Measurements from ENCODE around the gene NPAS3. TPM values are rescaled to one million over a fixed set of nuclear protein-coding genes. Genes with fewer than 3 reads are reported as not detected.

NPAS3 gene
- total RNA-seq, 1 donor from 2014 or later: 2.5 TPM

DNA sequence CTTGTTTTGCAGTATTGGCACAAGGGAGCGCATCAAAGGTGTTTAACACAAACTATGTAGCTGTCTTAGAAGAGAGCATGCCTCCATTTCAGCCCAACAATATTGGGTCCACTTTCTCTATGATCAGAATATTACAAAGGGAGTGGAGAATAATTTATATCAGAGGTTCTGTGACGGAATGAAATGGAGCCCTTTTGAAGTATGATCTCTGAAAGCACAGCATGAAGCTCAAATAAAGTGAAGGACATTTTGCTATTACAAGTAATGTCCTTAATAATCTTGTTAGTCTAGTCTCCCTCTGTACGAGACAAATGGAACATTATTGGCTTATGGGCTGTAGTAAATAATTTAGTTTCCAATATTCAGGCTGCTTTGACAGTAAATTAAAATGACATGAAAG lies 302.7 kb downstream of the NPAS3 start:
- H3K36me3 ChIP-seq: no peaks in the 10 kb centered on the region
- no peak overlapping the region for H3K27ac ChIP-seq (replicated peaks)
- no peaks in the 10 kb centered on the region for H3K9me3 ChIP-seq (replicated peaks)
- H3K4me1 ChIP-seq: no peaks in the 10 kb centered on the region
- no peak for DNase-seq
- intact Hi-C loops (cut with micrococcal nuclease): no loop called here
- no peak overlapping the region for H3K4me3 ChIP-seq
- no peaks in the 10 kb centered on the region for H3K27me3 ChIP-seq (ENCODE audit: low read depth)
- TF ChIP-seq, protein P1, sequence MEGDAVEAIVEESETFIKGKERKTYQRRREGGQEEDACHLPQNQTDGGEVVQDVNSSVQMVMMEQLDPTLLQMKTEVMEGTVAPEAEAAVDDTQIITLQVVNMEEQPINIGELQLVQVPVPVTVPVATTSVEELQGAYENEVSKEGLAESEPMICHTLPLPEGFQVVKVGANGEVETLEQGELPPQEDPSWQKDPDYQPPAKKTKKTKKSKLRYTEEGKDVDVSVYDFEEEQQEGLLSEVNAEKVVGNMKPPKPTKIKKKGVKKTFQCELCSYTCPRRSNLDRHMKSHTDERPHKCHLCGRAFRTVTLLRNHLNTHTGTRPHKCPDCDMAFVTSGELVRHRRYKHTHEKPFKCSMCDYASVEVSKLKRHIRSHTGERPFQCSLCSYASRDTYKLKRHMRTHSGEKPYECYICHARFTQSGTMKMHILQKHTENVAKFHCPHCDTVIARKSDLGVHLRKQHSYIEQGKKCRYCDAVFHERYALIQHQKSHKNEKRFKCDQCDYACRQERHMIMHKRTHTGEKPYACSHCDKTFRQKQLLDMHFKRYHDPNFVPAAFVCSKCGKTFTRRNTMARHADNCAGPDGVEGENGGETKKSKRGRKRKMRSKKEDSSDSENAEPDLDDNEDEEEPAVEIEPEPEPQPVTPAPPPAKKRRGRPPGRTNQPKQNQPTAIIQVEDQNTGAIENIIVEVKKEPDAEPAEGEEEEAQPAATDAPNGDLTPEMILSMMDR (IDR thresholded peaks at IDR 0.05; ENCODE audit: borderline replicate concordance): no peak

DNA sequence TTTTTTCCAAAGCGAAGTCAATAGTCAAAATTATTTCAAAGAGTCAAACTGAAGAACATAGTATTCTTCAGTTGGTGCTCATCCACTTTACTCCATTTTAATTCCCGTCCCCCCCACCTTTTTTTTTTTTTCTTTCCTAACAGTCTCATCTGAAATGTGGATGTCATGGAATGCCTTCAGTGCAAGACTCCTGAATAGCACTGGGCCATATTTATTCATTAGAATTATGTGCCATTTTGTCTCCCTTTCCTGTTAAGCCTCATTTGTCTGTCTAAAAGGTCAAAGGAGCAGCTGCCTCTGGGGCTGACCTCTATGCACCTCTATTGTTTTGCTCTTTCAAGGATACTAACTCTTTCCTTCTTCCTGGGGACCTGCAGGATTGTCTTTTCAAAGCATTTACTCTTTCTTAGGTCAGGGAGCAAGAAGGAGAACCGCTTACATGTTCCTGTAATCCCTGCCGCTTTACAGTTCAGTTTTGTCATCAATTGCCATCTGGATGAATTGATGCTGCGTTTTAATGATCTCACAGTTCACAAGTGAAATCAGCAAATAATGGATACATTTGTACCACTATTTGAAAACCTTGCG lies 310.6 kb downstream of the NPAS3 start:
- DNase-seq: no peak
- intact Hi-C loops (cut with micrococcal nuclease): no loop called here
- H3K9me3 ChIP-seq (replicated peaks): no peaks in the 10 kb centered on the region

DNA sequence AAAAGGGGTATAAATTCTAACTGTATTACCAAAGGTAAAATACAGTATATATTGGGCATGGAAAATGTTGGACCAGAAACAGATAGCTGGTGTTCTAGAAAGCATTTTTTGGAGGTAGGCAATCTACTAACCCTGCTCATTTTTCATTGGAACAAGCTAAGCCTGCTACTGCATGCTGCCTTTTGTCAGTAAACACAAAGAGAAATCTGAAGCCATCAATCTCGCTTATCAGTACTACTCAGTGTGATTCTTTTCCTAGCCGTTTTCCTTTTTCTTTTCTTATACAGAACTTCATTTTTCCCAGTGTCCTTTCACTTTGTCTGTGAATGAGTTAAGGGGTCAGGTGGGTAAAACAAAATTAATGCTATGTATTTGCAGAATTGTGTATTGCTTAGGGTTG lies 312.3 kb downstream of the NPAS3 start:
- TF ChIP-seq, protein P1 (IDR thresholded peaks at IDR 0.05; ENCODE audit: borderline replicate concordance): no peak
- no peak for DNase-seq
- Histone ChIP-seq H3K9me3 (replicated peaks) (no peaks in the 10 kb centered on the region), H3K36me3 (no peaks in the 10 kb centered on the region), H3K4me1 (no peaks in the 10 kb centered on the region), H3K27me3 (ENCODE audit: low read depth) (no peaks in the 10 kb centered on the region), H3K27ac (replicated peaks) (no peak overlapping the region), H3K4me3 (no peak overlapping the region)
- intact Hi-C loops (cut with micrococcal nuclease): no loop called here

More for the DNA sequence above, 310.6 kb downstream of the NPAS3 start:
- Histone ChIP-seq H3K36me3 (no peaks in the 10 kb centered on the region), H3K27me3 (ENCODE audit: low read depth) (no peaks in the 10 kb centered on the region), H3K4me1 (no peaks in the 10 kb centered on the region), H3K4me3 (no peak overlapping the region), H3K27ac (replicated peaks) (no peak overlapping the region)
- TF ChIP-seq, protein P1 (IDR thresholded peaks at IDR 0.05; ENCODE audit: borderline replicate concordance): no peak

DNA sequence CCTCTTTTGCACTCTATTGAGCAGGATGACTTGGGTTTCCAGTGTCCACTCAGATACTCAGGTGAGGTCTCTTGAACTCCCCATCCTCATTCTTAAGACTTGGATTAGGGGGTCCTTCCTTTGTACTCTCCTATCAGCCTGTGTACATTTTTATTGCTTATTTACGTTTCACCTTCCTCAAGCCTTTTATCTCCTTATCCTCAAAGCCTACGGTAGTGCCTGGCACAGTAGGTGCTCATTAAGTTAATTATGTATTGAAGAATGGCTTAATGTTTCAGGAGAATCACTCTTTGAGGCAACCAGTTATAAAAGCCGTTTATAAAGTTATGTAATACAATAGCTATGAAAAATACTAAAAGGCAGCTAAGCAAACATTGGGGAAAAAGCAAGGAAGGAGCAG lies 315.7 kb downstream of the NPAS3 start:
- Histone ChIP-seq H3K36me3 (no peaks in the 10 kb centered on the region), H3K4me3 (no peak overlapping the region), H3K9me3 (replicated peaks) (no peaks in the 10 kb centered on the region), H3K27ac (replicated peaks) (no peak overlapping the region), H3K4me1 (no peaks in the 10 kb centered on the region), H3K27me3 (ENCODE audit: low read depth) (no peaks in the 10 kb centered on the region)
- no peak for DNase-seq
- TF ChIP-seq, protein P1 (IDR thresholded peaks at IDR 0.05; ENCODE audit: borderline replicate concordance): no peak
- intact Hi-C loops (cut with micrococcal nuclease): no loop called here

DNA sequence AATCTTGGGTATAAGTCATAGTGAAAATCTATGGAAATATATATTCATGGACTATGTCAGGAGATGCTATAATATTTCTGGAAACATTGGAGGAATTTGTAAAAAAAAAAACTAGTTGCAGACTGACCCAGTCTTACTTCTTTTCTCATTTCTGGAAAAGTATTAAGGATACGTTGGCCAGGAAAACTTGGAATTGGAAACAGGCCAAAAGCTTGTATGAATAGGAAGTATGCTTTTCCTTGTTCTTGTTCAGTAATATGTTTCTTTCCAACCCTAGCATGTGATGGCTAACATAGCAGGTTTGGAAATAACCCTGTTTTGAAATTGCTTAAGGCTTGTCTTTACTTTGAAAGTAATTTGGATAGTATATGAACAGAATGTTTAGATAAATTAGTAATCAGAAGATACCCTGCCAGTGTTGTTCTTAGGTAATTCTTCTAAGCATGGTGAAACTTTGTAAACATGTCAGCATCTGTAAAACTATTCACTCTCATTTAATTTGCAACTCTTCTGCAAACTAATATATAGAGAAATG lies 316.2 kb downstream of the NPAS3 start:
- intact Hi-C loops (cut with micrococcal nuclease): no loop called here
- no peak for DNase-seq
- Histone ChIP-seq H3K36me3 (no peaks in the 10 kb centered on the region), H3K4me3 (no peak overlapping the region), H3K27ac (replicated peaks) (no peak overlapping the region), H3K9me3 (replicated peaks) (no peaks in the 10 kb centered on the region), H3K27me3 (ENCODE audit: low read depth) (no peaks in the 10 kb centered on the region), H3K4me1 (no peaks in the 10 kb centered on the region)
- TF ChIP-seq, protein P1 (IDR thresholded peaks at IDR 0.05; ENCODE audit: borderline replicate concordance): no peak
